Measurements from ENCODE around the gene ASTE1. TPM values are rescaled to one million over a fixed set of nuclear protein-coding genes. Genes with fewer than 3 reads are reported as not detected.
"Not testable (repeated sequence)": the region's sequence is repeated elsewhere in the genome, so short reads cannot be mapped to it uniquely, and the experiment has no call there.

ASTE1 gene
- total and polyA plus RNA-seq, 2 donors from 2014 or later = 3.9 to 8.9 TPM

- Histone ChIP-seq H3K9me3 (ENCODE audit: control insufficient read depth in 2 of 3, insufficient read depth in 1 of 3, low read length in 3 of 3) (no peaks in the 10 kb centered on the region), H3K4me1 (ENCODE audit: control insufficient read depth in 2 of 3, insufficient read depth in 2 of 3, low read depth in 1 of 3, low read length in 3 of 3) (no peaks in the 10 kb centered on the region), H3K36me3 (ENCODE audit: control insufficient read depth in 2 of 3, insufficient read depth in 3 of 3, low read length in 3 of 3) (peaks cover 0 to 19% (median 4%) of the 10 kb centered on the region in 3 donors), H3K27ac (ENCODE audit: low read depth in 2 of 2, low read length in 2 of 2) (no peak overlapping the region), H3K4me3 (ENCODE audit: low read length in 3 of 3) (no peak overlapping the region), H3K9ac (ENCODE audit: low read length in 3 of 3) (no peak overlapping the region), H3K27me3 (ENCODE audit: control insufficient read depth, insufficient read depth, low read length) (no peaks in the 10 kb centered on the region)
- no peak for DNase-seq
- no peak for TF ChIP-seq CTCF (IDR thresholded peaks at IDR 0.05; ENCODE audit: borderline replicate concordance, extremely low read depth, insufficient read depth)
- FAIRE-seq = no peak
- intact Hi-C loops (cut with DNase I) = no loop called here
These were observed 51.4 kb downstream of the ASTE1 start for GRCh38 chr3:130975251-130975650.

- DNase-seq (no peak), FAIRE-seq (no peak)
- peaks cover 0 to 20% (median 4%) of the 10 kb centered on the region in 3 donors for H3K36me3 ChIP-seq (ENCODE audit: control insufficient read depth in 2 of 3, insufficient read depth in 3 of 3, low read length in 3 of 3)
- no peaks in the 10 kb centered on the region for H3K9me3 ChIP-seq (ENCODE audit: control insufficient read depth in 2 of 3, insufficient read depth in 1 of 3, low read length in 3 of 3)
- H3K27me3 ChIP-seq (ENCODE audit: control insufficient read depth, insufficient read depth, low read length) = no peaks in the 10 kb centered on the region
- H3K4me3 ChIP-seq (ENCODE audit: low read length in 3 of 3) = no peak overlapping the region
- intact Hi-C loops (cut with DNase I) = no loop called here
- H3K27ac ChIP-seq (ENCODE audit: low read depth in 2 of 2, low read length in 2 of 2) = no peak overlapping the region
- H3K4me1 ChIP-seq (ENCODE audit: control insufficient read depth in 2 of 3, insufficient read depth in 2 of 3, low read depth in 1 of 3, low read length in 3 of 3) = no peaks in the 10 kb centered on the region
- H3K9ac ChIP-seq (ENCODE audit: low read length in 3 of 3) = no peak overlapping the region
- no peak for TF ChIP-seq CTCF (IDR thresholded peaks at IDR 0.05; ENCODE audit: borderline replicate concordance, extremely low read depth, insufficient read depth)
These were observed 52.4 kb downstream of the ASTE1 start for GRCh38 chr3:130974201-130974600.

- no peaks in the 10 kb centered on the region for H3K27me3 ChIP-seq (ENCODE audit: control insufficient read depth, insufficient read depth, low read length)
- intact Hi-C loops (cut with DNase I) = no loop called here
- DNase-seq (no peak), FAIRE-seq (no peak)
- no peaks in the 10 kb centered on the region for H3K9me3 ChIP-seq (ENCODE audit: control insufficient read depth in 2 of 3, insufficient read depth in 1 of 3, low read length in 3 of 3)
- no peak overlapping the region for H3K9ac ChIP-seq (ENCODE audit: low read length in 3 of 3)
- no peak overlapping the region for H3K27ac ChIP-seq (ENCODE audit: low read depth in 2 of 2, low read length in 2 of 2)
- H3K4me3 ChIP-seq (ENCODE audit: low read length in 3 of 3) = no peak overlapping the region
- TF ChIP-seq CTCF (IDR thresholded peaks at IDR 0.05; ENCODE audit: borderline replicate concordance, extremely low read depth, insufficient read depth) = no peak
- peaks cover 0 to 20% (median 2%) of the 10 kb centered on the region in 3 donors for H3K36me3 ChIP-seq (ENCODE audit: control insufficient read depth in 2 of 3, insufficient read depth in 3 of 3, low read length in 3 of 3)
- H3K4me1 ChIP-seq (ENCODE audit: control insufficient read depth in 2 of 3, insufficient read depth in 2 of 3, low read depth in 1 of 3, low read length in 3 of 3) = no peaks in the 10 kb centered on the region
These were observed 53.2 kb downstream of the ASTE1 start for GRCh38 chr3:130973406-130973805.

GRCh38 chr3:130972592-130972991 is 54.0 kb downstream of the ASTE1 start:
- H3K9me3 ChIP-seq (ENCODE audit: control insufficient read depth in 2 of 3, insufficient read depth in 1 of 3, low read length in 3 of 3); H3K27ac ChIP-seq (ENCODE audit: low read depth in 2 of 2, low read length in 2 of 2); H3K9ac ChIP-seq (ENCODE audit: low read length in 3 of 3); intact Hi-C loops (cut with DNase I); H3K4me1 ChIP-seq (ENCODE audit: control insufficient read depth in 2 of 3, insufficient read depth in 2 of 3, low read depth in 1 of 3, low read length in 3 of 3); H3K4me3 ChIP-seq (ENCODE audit: low read length in 3 of 3); DNase-seq; H3K27me3 ChIP-seq (ENCODE audit: control insufficient read depth, insufficient read depth, low read length); FAIRE-seq: not testable (repeated sequence)
- peaks cover 0 to 20% (median 2%) of the 10 kb centered on the region in 3 donors for H3K36me3 ChIP-seq (ENCODE audit: control insufficient read depth in 2 of 3, insufficient read depth in 3 of 3, low read length in 3 of 3)

Measured in kidney (tissue), 14 donors.